Fibroblast of the aortic adventitia (primary cell): Measurements from ENCODE around the gene C10orf90. TPM values are rescaled to one million over a fixed set of nuclear protein-coding genes. Genes with fewer than 3 reads are reported as not detected.

Experiments
- DNase-seq: peaks from one replicate; pipeline ENCODE4 v3.0.0-alpha.2; 2010; ENCODE audit warnings: low read depth
- H3K4me3 ChIP-seq: 2 replicates; pipeline ENCODE4 v1.5.1; 2011; ENCODE audit warnings: low read depth, mild to moderate bottlenecking, control low read depth, low read length, moderate library complexity
- total RNA-seq: library from RNA; depleted of rRNA; stranded (reverse); fragments of >200 nt; gene quantifications from 2 replicates; pipeline ENCODE4 v1.2.3, GENCODE V29; 2012; ENCODE audit warnings: low replicate concordance
- TF ChIP-seq, protein P1 (sequence below): IDR thresholded peaks from 2 replicates; pipeline ENCODE4 v1.5.1; 2011; ENCODE audit warnings: mild to moderate bottlenecking, low read length, control low read depth, inconsistent platforms; ENCODE audit not compliant: insufficient read depth

C10orf90 gene
- total RNA-seq, 1 donor = 1.1 TPM

DNA sequence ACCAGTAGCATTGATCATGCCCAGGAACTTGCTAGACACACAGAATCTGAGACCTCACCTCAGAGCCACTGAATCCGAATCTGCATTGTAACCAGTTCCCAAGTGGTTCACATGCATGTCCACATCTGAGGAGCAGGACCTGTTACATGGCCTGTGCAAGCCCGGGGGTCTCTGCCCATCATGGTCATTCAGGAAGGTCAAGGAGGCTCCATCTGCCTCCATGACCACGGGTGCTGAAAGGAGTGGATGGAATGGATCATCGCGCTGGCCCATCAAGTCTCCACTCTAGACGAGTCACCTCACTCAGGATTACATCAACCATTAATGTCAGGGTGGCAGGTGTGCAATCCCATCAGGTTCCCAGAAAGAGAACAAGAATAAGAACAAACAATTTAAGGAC, 196.5 kb downstream of the C10orf90 start:
- TF ChIP-seq, protein P1, sequence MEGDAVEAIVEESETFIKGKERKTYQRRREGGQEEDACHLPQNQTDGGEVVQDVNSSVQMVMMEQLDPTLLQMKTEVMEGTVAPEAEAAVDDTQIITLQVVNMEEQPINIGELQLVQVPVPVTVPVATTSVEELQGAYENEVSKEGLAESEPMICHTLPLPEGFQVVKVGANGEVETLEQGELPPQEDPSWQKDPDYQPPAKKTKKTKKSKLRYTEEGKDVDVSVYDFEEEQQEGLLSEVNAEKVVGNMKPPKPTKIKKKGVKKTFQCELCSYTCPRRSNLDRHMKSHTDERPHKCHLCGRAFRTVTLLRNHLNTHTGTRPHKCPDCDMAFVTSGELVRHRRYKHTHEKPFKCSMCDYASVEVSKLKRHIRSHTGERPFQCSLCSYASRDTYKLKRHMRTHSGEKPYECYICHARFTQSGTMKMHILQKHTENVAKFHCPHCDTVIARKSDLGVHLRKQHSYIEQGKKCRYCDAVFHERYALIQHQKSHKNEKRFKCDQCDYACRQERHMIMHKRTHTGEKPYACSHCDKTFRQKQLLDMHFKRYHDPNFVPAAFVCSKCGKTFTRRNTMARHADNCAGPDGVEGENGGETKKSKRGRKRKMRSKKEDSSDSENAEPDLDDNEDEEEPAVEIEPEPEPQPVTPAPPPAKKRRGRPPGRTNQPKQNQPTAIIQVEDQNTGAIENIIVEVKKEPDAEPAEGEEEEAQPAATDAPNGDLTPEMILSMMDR = no peak
- H3K4me3 ChIP-seq = no peak overlapping the region
- no peak for DNase-seq

DNA sequence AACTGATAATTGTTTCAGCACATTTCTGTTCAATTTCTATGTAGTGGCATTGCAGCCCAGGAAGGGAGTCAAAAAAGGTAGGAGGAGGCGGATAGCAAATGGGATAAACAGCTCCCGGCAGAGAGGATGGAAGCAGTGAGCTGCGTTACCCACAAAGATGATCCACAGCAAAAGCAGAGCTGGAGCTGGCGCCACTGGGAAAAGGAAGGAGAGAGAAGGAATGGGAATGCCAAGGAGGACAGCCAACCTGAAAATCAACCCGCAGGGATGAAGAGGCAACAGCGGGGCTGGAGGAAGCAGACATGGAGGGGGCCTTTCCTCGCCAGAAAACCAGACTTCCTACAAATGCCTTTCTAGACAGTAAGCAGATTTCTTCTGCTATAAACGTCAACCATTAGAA, 199.5 kb downstream of the C10orf90 start:
- TF ChIP-seq, protein P1 = no peak
- no peak overlapping the region for H3K4me3 ChIP-seq
- DNase-seq = no peak

DNA sequence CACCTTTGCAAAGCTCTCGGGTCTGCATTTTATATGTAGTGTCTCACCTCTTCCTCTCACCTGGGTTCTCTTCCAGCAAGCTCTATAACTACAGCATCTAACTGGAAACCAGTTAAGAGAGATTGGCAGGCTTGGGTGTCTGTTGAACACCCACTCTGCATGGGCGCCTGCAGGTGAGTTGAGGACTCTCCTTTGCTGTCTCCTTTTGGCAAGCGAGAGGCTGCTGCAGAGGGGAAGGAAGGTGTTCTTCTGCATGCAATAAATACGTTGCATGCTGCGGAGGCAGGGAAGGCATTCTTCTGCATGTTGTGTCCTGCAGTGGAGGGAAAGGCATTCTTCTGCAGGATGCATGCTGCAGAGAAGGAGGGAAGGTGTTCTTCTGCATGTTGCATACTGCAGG, 200.8 kb downstream of the C10orf90 start:
- DNase-seq = no peak
- H3K4me3 ChIP-seq = no peak overlapping the region
- TF ChIP-seq, protein P1 = no peak

DNA sequence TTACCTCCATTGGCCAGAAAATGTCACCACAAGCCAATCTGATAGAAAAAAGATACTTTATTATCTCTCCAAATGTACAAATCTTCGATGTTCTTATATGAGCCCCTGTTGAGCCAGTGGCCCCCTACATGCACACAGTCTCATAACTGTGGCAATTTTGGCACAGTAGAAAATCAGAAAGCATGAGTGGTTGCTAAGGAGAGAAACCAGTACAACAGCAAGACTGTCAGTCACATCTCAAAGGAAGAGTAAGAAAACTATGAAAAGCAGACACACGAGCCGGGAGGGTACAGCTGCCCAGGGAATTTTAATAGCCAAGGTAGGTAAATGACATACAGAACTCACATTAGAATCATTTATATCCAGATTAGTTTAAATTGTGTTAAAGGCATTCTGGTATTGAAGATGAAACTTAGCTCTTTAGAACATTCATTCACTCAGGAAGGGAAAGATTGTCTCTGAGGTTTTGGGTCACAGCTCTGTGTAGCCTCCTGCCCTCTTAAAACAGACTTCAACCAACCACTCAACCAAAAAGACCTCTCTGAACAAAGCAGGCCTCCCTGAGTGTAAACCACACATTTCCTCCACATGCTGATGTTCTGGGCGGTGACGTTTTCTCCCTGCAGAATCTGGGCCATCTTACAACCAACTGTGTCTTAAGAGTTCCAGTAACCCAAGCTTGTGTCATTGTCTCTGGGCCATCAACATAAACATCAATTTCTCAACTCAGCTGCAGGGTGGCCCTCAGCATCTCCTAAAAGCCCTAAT, 201.4 kb downstream of the C10orf90 start:
- DNase-seq = no peak
- TF ChIP-seq, protein P1 = no peak
- H3K4me3 ChIP-seq = no peak overlapping the region

DNA sequence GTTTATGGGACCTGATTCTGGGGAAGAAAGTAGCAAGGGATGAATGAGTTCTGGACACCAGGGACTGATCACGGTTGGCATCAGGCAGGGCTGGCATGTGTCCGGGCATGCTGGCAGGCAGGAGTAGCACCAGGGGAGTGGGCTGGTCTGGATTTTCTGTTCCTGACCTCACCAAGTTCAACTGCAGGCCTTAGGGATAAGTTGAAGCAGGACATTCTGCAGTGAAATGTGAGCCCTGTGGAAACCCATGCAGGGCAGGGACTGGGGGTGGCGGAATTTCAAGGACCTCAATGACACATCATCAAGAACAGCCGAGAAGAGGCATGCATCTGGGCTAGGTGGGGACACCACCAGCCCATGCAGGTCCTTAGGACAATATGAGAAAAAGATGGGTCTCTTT, 202.0 kb downstream of the C10orf90 start:
- no peak for DNase-seq
- H3K4me3 ChIP-seq = no peak overlapping the region
- TF ChIP-seq, protein P1 = no peak

DNA sequence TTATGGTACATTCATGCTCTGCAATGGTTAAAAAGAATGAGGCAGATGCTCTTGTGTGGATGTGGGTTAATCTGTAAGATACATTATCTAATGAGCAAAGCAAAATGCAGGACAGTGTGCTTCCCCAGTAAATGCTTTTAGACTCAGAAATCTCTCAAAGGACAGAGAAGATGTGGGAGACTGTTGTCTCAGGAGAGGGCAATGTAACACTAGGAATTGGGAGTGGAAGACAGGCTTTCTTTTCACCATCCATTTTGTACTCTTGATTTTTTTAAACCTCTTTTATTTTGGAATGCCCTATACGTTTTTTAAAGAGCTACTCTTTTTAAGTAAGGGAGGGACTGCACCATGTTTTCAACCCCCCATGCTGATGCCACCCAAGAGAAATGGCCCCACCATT, 204.7 kb downstream of the C10orf90 start:
- H3K4me3 ChIP-seq = no peak overlapping the region
- TF ChIP-seq, protein P1 = no peak
- DNase-seq = no peak

DNA sequence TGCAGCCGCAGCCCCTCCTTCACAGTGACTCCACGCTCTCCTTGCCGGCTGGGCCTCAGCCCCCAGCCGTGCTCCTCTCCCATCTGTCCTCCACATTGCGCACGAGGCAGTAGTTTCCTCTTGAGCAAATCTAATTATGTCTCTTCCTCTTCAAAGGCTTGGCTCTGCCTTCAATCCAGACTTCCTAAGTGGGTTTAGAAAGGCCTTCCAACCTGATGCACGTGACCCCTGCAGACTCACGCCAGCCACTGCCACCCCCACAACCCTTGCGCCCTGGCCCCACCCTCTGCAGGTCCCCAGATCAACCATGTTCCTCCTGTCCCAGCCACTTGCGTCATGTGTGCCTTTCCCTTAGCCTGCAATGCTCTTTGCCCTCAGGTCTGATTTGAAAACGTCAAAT, 207.2 kb downstream of the C10orf90 start:
- no peak overlapping the region for H3K4me3 ChIP-seq
- no peak for DNase-seq
- TF ChIP-seq, protein P1 = no peak
